GM12865 (cell line): ENCODE results near the gene STEAP4.

Source experiments
- DNase-seq: peaks from one replicate; pipeline ENCODE4 v3.0.0; 2010; ENCODE audit warnings: low read depth
- H3K4me3 ChIP-seq: 2 replicates; pipeline ENCODE4 v1.5.1; 2011; ENCODE audit warnings: mild to moderate bottlenecking, low read depth, low read length, control low read depth
- TF ChIP-seq, protein P1 (sequence below): IDR thresholded peaks from 2 replicates; pipeline ENCODE4 v1.5.1; 2011; ENCODE audit warnings: low read length, control low read depth, low read depth, inconsistent platforms; ENCODE audit not compliant: insufficient read depth; ENCODE audit errors: missing control alignments

Gene STEAP4

DNA sequence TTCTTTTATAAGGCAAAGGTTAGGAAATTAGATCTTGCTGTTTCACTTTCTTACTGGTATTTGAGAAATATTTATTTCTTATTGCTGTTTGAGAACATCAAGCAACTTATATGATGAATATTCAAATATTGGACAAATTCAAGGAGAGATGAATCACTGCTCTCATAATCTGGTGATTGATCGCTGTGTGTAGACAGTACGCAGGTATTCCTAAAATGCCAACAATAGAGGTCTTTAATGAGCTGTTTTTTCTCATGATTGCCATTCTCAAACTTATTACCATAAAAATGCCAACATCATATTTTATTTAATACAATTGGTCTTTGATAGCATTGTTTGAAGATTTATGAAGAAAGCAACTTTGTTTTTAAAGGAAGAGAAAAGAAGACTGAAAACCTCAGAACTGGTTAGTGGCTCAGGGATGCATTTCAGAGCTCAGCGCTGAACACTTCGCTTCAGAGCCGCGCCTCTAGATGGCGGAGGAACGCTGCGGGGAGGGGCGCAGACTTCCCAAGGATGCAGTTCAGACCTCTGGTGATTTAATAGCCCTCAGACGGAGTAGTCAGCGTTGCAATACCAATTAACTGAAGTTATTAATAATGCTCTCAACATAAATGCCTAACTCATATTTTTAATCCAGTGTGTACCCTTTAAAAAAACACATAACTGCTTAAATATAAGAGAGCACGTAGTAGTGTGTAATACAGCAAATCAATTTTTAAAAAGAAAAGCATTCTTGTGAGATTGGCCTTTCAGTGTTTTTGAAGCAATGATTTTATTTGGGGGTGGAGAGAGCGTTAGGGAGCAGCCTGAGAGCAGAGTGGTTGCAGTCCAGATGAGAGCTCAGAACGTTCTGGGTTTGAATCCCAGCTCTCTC lies 38.5 kb upstream of the STEAP4 start:
- H3K4me3 ChIP-seq, result no peak overlapping the region
- TF ChIP-seq, protein P1, sequence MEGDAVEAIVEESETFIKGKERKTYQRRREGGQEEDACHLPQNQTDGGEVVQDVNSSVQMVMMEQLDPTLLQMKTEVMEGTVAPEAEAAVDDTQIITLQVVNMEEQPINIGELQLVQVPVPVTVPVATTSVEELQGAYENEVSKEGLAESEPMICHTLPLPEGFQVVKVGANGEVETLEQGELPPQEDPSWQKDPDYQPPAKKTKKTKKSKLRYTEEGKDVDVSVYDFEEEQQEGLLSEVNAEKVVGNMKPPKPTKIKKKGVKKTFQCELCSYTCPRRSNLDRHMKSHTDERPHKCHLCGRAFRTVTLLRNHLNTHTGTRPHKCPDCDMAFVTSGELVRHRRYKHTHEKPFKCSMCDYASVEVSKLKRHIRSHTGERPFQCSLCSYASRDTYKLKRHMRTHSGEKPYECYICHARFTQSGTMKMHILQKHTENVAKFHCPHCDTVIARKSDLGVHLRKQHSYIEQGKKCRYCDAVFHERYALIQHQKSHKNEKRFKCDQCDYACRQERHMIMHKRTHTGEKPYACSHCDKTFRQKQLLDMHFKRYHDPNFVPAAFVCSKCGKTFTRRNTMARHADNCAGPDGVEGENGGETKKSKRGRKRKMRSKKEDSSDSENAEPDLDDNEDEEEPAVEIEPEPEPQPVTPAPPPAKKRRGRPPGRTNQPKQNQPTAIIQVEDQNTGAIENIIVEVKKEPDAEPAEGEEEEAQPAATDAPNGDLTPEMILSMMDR, result peak; percentile 51
- DNase-seq, result peak; percentile 35

DNA sequence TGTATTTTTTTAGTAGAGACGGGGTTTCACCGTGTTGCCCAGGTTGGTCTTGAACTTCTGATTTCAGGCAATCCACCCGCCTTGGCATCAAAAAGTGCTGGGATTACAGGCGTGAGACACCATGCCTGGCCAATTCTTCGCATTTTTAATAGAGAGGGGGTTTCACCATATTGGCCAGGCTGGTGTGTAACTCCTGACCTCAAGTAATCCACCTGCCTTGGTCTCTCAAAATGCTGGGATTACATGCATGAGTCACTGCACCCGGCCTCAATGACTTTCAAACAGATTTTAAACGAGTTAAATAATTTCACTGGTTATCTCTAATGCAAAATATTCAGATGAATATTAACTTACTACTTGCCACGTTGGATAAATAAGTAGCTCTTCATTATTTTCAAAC lies 37.6 kb upstream of the STEAP4 start:
- TF ChIP-seq, protein P1, result no peak
- H3K4me3 ChIP-seq, result no peak overlapping the region
- no peak for DNase-seq

DNA sequence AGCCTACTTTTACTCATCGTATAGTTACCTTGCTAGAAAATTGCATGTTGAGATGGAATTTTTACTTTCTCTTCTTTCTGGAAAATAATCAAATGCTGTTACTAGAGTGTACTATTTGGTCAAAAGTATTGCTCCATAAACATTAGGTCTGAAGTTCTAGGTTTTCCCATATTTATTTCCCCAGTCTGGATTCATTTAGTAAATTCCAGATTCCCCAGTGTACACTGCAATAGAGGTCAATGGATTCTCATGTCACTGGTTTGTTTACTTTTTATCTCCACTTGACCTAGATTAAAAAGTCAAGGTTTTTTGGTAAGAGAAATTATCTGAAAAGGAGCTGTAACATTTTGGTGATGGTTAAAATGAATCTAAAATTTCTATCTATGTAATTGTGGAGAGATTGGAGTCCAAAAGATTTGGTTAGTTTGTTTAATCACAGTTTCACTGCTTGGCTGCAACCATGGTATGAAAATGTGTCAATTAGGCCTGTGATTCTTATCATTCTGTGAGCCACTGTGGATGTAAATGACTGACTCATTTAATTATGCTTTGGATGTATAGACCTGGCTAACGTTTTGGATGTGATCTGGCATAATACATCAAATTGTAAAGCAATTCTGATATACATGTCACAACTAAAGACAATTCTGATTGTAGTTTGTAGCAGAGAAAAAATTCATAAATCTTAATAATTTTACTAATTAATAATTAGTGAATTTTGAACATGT lies 32.7 kb upstream of the STEAP4 start:
- no peak overlapping the region for H3K4me3 ChIP-seq
- DNase-seq, result no peak
- TF ChIP-seq, protein P1, result no peak

DNA sequence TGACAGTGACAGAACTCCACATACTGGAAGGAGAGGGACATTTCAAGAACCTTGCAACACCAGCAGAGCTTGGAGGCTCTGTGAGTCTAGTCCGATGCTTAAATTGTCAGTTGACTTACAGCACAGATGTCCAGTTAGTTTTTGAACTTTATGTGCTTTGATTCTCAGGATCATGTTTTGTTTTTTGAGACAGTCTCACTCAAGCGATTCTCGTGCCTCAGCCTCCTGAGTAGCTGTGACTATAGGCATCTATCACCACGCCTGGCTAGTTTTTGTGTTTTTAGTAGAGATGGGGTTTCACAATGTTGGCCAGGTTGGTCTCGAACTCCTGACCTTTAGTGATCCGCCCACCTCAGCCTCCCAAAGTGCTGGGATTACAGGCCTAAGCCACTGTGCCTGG lies 31.8 kb upstream of the STEAP4 start:
- H3K4me3 ChIP-seq, result no peak overlapping the region
- no peak for DNase-seq
- TF ChIP-seq, protein P1, result no peak

DNA sequence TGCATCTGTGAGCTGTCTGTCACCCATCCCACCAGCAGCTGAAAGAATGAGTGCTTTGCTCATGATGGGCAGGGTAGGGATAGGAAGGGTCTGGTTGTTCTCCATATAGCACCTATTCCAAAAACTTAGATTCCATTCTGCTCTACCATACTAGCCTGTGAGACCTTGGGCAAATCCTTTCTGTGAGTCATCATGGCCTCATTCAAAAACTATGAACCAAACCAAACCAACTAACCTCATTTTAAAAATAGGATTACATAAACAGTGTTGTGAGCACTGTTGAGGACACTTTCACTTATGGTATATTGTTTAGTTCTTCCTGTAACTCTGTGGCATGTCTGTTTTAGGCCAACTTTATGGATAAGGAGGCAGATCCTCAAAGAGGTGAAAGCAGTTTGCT lies 30.9 kb upstream of the STEAP4 start:
- TF ChIP-seq, protein P1, result no peak
- no peak overlapping the region for H3K4me3 ChIP-seq
- DNase-seq, result no peak

DNA sequence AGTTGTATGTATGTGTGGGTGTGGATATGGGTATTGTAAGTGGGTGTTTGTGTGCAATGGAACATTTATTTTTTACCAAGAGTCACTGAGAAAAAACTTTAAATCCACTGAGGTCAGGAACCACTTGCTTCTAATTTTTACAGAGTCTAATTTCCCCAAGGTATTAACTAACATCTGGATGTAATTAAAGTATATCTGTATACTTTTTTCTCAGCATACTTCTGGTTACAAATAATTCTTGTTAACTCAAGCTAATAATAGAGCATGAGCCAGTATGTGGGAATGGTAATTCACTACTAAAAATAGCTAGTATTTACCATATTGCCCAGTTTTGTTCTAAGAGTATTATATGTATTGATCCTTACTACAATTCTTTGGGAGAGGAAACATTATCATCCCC lies 24.6 kb upstream of the STEAP4 start:
- H3K4me3 ChIP-seq, result no peak overlapping the region
- TF ChIP-seq, protein P1, result no peak
- no peak for DNase-seq
